AG04450 (cell line): ENCODE data around the gene DHRS7. TPM values are rescaled to one million over a fixed set of nuclear protein-coding genes. Genes with fewer than 3 reads are reported as not detected.

Experiments
- CTCF ChIA-PET: fragments of 300-600, 350-600 bp; formaldehyde crosslinking; extraction: SDS; loops from one replicate; lab custom pipeline; 2022; ENCODE audit warnings: antibody characterized with exemption, inconsistent platforms; lab: Charles Lee
- POLR2A ChIA-PET: fragments of 350-600 bp; formaldehyde crosslinking; extraction: SDS; loops from one replicate; lab custom pipeline; 2021; ENCODE audit warnings: antibody characterized with exemption, inconsistent platforms; lab: Yijun Ruan, JAX
- DNase-seq: peaks from one replicate; pipeline ENCODE4 v3.0.0-alpha.2; 2011; ENCODE audit warnings: low read depth, low spot score
- H3K27ac ChIP-seq: one replicate; pipeline ENCODE4 v1.5.1; 2012; ENCODE audit warnings: low read depth, low read length, control low read depth
- H3K27me3 ChIP-seq: one replicate; pipeline ENCODE4 v1.6.0; 2012; ENCODE audit warnings: low read length; ENCODE audit not compliant: control insufficient read depth, insufficient read depth
- H3K4me3 ChIP-seq: 2 replicates; pipeline ENCODE4 v1.5.1; 2011; ENCODE audit warnings: mild to moderate bottlenecking, low read depth, low read length, control low read depth
- H3K9me3 ChIP-seq: 2 replicates; pipeline ENCODE4 v1.5.1; 2012; ENCODE audit warnings: low read length; ENCODE audit not compliant: control insufficient read depth, insufficient read depth
- CTCF ChIP-seq: IDR thresholded peaks from 2 replicates; pipeline ENCODE4 v1.5.1; 2011; ENCODE audit warnings: low read depth, low read length, control low read depth, inconsistent platforms
- polyA plus RNA-seq: library from polyadenylated mRNA; depleted of rRNA; stranded (reverse); fragments of >200 nt; gene quantifications from 2 replicates; pipeline ENCODE4 v1.2.3, GENCODE V29; 2011

Gene DHRS7
- polyA plus RNA-seq, 1 experiment: 73.1 TPM

GRCh38 chr14:60204843-60205774, 39.9 kb upstream of the DHRS7 start:
- H3K4me3 ChIP-seq: no peak overlapping the region
- no peaks in the 10 kb centered on the region for H3K9me3 ChIP-seq
- ChIA-PET CTCF (no interaction called here), POLR2A (no interaction called here)
- peaks cover 10% of the 10 kb centered on the region for H3K27me3 ChIP-seq
- no peak for DNase-seq
- TF ChIP-seq CTCF: no peak
- no peak overlapping the region for H3K27ac ChIP-seq

GRCh38 chr14:60204104-60204842, 39.1 kb upstream of the DHRS7 start:
- H3K27ac ChIP-seq: no peak overlapping the region
- DNase-seq: no peak
- no peak overlapping the region for H3K4me3 ChIP-seq
- H3K9me3 ChIP-seq: no peaks in the 10 kb centered on the region
- ChIA-PET POLR2A (no interaction called here), CTCF (no interaction called here)
- H3K27me3 ChIP-seq: peaks cover 10% of the 10 kb centered on the region
- no peak for TF ChIP-seq CTCF

GRCh38 chr14:60199321-60199720, 34.1 kb upstream of the DHRS7 start:
- TF ChIP-seq CTCF: no peak
- ChIA-PET POLR2A (no interaction called here), CTCF (no interaction called here)
- no peak overlapping the region for H3K27ac ChIP-seq
- no peak overlapping the region for H3K4me3 ChIP-seq
- H3K27me3 ChIP-seq: no peaks in the 10 kb centered on the region
- no peaks in the 10 kb centered on the region for H3K9me3 ChIP-seq
- no peak for DNase-seq

GRCh38 chr14:60197629-60198303, 32.6 kb upstream of the DHRS7 start:
- H3K4me3 ChIP-seq: no peak overlapping the region
- no peak for DNase-seq
- H3K27me3 ChIP-seq: no peaks in the 10 kb centered on the region
- H3K9me3 ChIP-seq: no peaks in the 10 kb centered on the region
- ChIA-PET CTCF (interaction anchor here (0.8 kb wide), 1 partner anchor 14 kb away, joined by 3 read pairs; no protein-coding TSS in a partner anchor), POLR2A (no interaction called here)
- TF ChIP-seq CTCF: no peak
- H3K27ac ChIP-seq: no peak overlapping the region
